NCI-H82 treated with DMSO at 0.1 percent for 48 hours (cell line): ENCODE data around the gene MAN1A1.
A peak's percentile ranks its signal among the peaks of the same experiment; 100 is the strongest.

Experiments used
- DNase-seq: peaks from one replicate; lab custom pipeline; 2025; ENCODE audit not compliant: unreplicated experiment; lab: John Stamatoyannopoulos, UW

MAN1A1 gene

DNA sequence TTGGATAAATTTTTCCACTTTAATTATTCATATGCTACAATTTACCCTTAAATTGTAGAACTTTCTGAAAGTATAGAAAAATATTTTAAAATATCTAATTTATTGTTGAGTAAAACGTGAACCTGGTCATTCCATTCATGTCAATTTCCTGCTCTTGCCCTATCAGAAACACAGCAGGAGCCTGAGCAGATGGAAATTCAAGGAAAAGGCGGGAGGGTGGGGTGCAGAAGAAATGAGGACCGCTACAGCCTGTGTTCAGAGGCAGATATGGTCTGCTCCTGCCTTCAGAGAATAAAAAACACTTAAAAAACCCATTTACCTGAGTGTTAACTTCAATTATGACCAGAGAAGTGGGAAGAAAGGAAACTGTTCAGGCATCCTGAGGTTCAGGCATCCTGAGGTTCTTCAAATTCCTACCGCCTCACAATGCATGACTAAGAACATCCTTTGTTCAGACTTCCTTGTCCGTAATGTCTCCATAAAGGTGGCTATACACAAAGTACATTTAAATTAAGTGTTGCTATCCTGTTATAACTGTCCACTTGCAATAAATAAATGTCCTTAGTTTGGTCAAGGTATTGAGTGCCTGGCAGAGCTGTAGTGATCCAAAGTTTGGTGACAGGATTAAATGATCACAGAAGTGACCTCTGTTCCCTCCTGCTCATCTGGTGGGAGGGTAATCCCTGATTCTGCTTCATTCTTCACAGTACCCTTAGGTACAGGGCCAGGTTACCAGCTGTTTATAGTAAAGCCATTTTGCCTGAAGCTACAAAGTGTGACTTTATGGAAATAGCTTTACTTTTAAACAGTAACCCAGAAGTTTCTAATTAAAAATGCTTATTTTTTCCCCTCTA, 109.1 kb downstream of the MAN1A1 start:
- DNase-seq, result peak; percentile 35

GRCh38 chr6:119237177-119237715, 112.3 kb downstream of the MAN1A1 start:
- DNase-seq, result no peak

- DNase-seq, result no peak
These were observed 114.6 kb downstream of the MAN1A1 start for GRCh38 chr6:119234941-119235340.

GRCh38 chr6:119234457-119234856, 115.1 kb downstream of the MAN1A1 start:
- DNase-seq, result no peak

- DNase-seq, result no peak
These were observed 116.1 kb downstream of the MAN1A1 start for GRCh38 chr6:119233312-119233984.

GRCh38 chr6:119231394-119231793, 118.2 kb downstream of the MAN1A1 start:
- no peak for DNase-seq

DNA sequence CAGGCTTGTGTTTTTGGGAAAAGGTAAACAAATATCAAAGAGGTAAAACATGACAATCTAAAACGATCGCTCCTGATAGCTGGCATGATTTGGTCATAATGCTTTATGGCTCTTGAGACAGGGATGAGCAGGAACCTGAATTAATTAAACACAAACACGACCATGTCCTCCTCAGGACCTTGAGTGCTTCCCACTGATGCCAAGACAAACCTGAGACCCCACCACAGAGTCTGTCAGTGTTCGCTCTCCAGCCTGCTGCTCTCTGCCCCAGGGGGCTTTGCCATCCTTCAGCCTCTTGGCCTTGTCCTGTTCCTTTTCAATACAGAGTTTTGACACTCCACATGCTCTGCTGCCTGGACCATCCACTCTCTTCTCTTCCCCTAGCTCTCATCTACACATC, 119.4 kb downstream of the MAN1A1 start:
- no peak for DNase-seq

- no peak for DNase-seq
These were observed 122.2 kb downstream of the MAN1A1 start for GRCh38 chr6:119227377-119227776.

- no peak for DNase-seq
These were observed 123.5 kb downstream of the MAN1A1 start for GRCh38 chr6:119226089-119226488.

- no peak for DNase-seq
These were observed 125.4 kb downstream of the MAN1A1 start for GRCh38 chr6:119224095-119224701.

- DNase-seq, result no peak
These were observed 129.1 kb downstream of the MAN1A1 start for GRCh38 chr6:119220452-119220851.

DNA sequence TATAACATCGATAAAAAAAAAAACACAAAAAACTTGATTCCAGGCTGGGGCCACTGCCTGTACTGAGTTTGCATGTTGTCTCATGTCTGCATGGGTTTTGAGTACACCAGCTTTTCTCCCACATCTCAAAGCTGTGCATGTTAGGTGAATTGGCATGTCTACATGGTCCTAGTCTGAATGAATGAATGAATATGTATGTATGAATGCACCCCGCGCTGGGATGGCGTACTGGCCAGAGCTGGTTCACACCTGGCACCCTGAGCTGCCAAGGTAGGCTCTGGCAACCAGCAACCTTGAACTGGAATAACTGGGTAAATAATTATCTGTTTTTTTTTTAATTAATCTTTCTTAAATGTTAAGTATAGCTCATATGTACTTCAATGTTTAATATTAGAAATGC, 131.0 kb downstream of the MAN1A1 start:
- DNase-seq, result no peak

- DNase-seq, result no peak
These were observed 133.5 kb downstream of the MAN1A1 start for GRCh38 chr6:119215885-119216590.

GRCh38 chr6:119215309-119215708, 134.3 kb downstream of the MAN1A1 start:
- no peak for DNase-seq

- no peak for DNase-seq
These were observed 139.0 kb downstream of the MAN1A1 start for GRCh38 chr6:119210596-119210995.

- no peak for DNase-seq
These were observed 139.9 kb downstream of the MAN1A1 start for GRCh38 chr6:119209452-119210205.

DNA sequence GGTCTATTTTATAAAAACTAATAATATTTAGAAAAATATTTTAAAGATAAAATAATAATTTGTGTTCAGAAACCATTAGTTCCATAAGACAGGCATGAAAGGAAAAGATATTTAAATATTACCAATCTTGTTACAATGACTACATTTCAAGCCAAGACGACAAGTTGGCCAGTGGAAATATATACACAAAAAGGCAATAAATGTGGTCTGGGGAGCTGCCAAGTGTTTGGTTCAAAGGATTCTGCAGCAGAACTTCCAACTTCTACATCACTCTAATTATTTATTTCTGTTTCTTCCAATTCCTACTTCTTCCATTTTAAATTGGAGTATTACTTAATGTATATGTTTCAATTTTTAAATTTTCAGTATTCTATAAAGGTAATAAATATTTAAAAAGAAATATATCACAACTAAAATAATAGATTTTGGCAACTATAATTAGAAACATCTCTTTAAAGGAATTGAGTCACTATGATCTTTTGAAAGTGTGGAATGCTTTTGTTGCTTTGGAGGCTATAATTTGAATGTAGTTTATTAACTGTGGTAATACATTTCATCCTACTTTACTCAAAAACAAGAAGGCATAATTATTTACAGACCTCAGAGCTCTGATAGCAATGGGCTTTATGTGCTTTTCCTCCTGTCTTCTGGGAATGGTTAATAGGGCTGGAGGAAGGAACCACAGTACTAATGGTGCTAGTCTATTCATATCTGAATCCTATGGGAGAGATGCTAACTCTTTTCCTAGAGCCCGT, 141.4 kb downstream of the MAN1A1 start:
- DNase-seq, result no peak

- no peak for DNase-seq
These were observed 142.2 kb downstream of the MAN1A1 start for GRCh38 chr6:119207327-119207726.

DNA sequence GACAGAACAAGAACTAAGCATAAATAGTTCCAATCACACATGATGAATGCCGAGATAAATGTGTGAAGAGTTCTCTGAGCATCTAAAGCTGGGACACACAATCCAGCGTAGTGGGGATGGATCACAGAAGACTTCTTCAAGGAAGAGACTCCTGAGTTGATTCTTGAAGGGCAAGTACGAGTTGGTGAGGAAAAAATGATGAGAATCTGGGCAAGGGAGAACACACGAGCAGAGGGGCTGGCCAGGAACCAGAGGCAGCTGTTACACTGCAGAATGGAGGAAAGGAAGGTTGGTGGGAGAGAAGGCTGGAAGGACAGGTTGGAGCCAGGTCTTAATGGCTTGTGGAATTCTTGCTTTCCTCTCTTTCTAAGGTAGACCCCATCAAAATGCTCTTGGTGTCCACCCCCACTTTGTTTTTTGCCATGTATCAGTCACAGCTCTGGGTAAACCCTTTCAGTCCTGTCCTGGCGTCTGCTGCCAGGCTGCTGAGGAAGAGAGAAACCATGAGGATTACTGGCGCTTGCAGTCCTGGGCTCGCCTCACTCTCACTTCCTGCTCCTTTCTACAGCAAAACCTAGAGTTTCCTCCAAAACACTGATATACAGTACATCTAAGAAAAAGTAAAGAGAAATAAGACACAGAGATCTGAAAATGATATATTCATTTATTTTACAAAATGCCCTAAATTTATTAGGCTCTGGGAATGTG, 143.5 kb downstream of the MAN1A1 start:
- no peak for DNase-seq
